Stimulated activated CD4-positive, alpha-beta T cell treated with anti-CD3 and anti-CD28 coated beads, Interleukin-4, amount 100 ng/mL, for 24 hours (primary cell): ENCODE data around the gene NKX2-8.

ENCODE experiments used
- DNase-seq: peaks from one replicate; pipeline ENCODE4 v3.0.0-alpha.2; 2020

NKX2-8 gene

DNA sequence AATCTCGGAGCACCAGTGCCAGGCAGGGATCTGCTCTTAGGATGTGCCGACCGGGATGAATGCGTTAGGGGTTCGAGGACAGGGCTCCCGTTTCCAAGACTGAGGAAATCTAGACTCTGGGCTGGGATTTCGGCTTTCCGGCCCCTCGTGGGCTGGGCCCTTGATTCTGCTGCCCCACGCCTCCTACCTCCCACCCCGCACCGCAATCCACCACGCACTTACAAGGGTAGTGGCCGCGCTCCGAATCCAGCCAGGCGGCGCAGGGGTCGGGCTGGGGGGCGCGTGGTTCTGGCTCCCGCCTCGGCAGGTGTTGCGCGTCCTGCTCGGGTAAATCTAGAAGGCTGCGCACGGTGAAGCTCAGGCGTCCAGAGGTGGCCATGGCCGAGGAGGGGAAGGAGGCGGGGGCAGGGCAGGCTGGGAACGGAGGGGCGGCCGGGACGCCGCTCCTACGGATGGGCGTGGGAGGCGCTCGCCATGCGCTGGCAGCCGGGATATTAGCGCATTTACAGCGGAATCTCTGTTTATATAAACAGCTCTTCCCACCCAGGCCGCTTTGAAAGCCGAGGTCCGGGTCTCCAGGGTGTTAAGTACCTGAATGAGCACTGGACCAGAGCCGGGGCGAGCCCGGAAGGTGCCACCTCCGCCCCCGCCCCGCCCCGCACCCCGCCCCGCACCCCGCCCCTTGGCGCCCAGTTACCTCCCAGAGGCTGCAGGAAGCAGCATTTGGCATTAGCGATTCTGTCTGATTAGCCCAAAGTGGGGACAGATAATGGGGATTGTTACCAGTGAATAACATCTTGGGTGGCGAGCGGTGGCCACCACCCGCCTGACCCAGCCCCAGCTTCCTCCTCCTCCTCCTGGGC is at the start of gene NKX2-8:
TSS of gene NKX2-8 (minus strand) at position 604 of the 863 bp plus-strand sequence. CDS start at position 379, 225 bp downstream.
- DNase-seq: no peak

DNA sequence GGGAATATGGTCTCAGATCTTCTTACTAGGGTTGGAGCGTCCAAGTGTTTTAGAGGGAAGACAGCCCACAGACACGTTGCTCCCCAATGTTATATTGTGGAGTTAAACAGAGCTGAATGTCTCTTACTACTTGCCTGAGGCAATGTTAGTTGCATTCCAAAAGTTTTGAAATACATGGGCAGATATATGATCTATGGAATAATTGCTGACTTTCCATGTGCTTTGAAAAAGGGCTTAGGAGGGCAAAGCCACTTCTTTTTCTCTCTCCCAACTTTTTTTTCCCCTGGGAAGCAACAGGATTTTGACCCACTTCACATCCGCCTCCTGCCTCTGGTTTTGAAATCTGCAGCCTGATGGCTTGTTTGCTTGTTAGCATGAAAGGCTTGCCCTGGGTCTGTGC is 45.6 kb upstream of the NKX2-8 start:
- no peak for DNase-seq

DNA sequence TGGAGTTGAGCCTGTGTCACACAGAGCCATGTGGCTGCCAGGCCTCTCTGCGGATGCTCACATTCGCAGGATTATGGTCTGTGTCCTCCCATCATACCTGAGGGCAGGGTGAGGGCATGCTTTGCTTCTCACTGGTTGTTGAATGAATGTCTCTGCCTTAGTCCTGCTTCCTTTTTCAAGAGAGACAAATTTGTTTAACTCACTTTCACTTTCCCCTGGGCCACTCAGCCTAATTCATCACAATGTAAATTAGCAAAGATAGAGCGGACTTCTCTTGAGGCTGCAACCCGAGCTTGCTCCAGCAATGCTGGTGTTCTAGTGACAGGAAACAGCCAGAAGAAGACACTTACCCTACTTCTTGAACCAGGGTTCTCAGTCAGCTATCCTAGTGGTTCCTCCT is 43.7 kb upstream of the NKX2-8 start:
- no peak for DNase-seq

DNA sequence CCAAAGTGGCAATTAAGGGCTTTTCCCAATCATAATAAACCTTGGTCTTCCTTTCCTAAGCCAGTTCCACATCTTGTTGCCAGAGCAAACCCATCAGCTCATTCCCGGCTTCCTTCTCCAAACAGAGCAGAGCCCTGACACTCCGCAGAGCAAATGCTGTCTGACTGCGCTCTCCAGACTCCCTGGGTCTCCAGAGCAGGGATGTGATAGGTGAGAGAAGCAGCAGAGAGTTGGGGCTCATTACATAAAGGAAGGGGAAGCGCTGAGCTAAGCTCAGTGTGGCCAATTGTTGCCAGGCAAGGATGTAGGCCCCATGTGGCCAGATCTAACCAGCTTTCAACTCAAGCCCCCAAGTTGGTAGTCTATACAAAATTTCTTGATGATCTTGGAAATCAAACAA is 43.0 kb upstream of the NKX2-8 start:
- no peak for DNase-seq

DNA sequence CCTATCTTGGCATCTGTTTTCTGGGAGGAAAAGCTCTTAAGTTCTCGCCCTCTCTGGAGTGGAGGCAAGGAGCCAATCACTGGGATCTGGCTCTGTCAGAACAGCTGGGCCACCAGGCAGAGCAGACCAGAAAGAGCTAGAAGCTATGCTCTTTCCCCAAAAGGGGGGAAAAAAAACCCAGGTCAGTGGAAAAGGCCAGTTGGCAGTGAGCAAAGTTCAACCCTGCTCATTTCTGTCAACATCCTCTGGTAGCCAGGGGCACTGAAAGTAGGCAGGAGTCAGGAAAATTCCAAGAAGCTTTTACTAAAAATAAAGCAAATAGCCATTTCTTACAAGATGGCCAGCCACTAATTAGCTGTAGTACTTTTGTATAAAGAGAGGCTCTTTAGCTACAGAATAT is 42.6 kb upstream of the NKX2-8 start:
- DNase-seq: no peak

DNA sequence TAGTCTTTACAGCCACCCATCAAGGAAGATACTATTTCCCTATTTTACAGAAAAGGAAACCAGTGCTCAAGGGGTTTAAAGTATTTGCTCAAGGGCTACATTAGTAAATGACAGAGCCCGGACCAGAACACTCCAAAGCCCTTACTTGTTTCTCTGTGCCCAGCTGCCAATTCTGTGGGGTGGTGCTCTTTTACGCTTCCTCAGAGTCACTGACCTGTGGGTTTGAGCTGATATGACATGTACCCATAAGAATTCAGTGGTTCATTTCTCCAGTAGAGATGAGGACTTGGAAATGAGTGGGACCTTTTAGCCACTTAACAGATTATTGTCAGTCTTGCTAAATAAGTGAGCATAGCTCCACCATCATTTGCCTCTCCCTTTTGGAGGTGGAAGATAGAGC is 37.4 kb upstream of the NKX2-8 start:
- DNase-seq: no peak

DNA sequence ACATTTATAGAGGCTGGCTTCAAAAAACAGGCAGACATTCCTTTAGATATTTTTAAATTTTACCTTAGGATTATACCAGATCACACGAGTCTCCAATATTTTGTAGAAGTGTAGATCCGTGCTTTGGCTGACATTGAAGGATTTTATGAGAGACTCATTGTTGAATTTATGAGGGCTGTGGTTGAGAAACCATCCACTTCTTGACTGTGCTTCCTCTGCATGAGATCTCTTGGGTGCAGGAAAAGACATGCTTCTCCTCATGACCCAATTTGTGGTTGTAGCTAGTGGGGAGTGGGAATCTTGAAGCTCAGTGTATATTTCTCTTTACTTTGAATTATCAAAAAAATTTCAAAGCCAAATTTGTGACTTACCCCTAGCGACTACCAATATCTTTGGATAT is 36.7 kb upstream of the NKX2-8 start:
- no peak for DNase-seq

DNA sequence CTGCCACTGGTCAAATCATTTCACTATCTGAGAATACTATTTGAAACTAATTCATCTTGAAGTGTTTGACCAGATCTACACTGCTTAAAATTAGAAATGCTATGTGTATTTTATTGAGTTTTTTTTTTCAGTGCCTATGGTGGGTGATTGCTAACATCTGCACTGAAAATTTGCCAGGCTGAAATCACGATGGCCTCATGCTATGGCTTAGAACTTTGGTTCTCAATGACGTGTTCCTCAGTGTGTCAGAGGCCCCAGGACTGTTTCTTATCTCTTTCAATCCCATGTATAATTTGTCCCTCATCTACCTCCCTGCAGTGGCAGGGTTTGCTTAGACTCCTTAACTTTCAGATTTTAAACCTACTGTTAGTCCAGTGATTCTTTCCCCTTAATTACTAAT is 36.2 kb upstream of the NKX2-8 start:
- no peak for DNase-seq

DNA sequence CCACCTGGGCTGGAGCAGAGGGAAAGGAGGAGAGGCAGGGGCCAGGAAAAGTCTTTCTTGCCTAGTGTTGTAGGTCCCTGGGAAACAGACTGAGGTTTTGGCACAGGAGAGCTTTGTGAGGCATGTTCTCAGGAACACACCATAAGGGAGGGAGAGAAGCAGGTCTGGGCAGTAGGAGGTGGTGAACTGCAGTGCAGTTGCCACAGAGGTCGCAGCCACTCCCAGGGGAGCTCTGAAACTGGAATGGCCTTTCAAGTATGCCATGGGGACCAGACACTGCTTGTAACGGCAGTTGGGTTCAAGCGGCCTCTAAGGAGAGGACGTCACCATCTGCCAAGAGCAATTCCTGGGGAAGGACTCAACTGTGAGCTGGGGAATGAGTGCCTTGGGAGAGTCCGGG is 35.4 kb upstream of the NKX2-8 start:
- DNase-seq: no peak

DNA sequence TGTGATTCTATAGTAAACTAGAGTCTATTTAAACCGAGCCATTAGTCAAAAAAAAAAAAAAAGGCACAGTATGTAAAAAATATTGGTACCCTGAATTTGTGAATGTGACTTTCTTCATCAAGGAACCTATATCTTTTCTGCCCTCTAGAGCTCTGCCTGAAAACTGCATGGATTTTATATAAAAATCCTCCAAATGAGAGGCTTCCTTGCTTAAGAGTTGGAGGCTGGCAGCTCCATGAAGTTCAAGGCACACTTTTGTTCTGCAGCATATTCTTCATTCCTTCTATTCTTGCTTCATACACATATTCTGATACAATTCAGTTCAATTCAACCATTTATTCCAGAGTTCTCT is 23.1 kb upstream of the NKX2-8 start:
- no peak for DNase-seq

DNA sequence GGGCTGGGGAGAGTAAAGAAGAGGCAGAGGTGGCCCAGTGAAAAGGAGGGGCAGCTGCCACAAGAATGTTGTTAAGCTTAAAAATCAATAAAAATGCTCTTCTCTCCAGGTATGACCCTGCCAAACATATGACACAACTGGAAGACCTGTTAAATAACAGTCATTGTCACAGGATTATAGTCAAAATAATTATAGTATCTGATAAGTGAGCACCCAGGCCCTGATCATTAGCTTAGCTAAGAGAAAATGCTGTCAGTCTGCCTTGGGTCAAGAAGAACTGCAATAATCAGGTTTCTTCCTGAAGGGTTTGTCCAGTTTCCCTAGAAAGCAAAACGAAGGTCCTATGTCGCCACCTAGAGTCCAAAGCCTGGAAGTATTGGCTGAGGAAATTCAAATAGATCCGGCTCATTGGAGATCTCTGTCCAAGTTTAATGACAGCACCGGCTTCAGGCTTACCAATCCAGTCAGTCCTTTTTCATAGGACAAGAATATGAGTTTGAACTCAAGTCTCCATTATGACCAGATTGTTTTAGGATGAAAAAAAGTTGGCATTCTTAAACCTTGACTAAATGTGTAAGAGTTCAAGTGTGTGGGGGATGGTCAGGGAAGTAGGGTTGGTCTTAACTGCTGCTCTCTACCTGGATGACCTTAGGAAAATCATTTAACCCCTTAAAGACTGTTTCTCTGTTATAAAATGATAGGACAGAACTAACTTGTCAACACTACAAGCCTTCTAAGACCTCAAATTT is 22.5 kb upstream of the NKX2-8 start:
- DNase-seq: peak; percentile 46

DNA sequence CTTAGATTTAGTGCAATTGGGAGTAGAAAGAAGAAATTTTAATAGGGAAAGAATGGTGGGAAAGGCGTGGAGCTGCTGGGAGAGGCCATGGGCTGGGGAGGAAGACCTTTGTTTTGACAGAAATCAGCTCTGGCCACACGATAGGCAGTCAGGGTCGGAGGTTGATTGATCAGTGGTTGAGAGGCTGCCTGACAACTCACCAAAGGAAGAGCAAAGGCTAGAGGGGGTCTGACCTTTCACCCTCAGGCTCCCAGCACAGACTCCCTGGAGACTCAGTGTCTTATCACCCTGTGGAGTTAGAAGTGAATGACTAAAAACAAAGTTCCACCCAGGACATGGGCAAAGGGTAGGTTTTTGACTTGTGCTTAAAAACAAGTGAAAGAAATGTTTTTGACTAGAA is 18.0 kb upstream of the NKX2-8 start:
- no peak for DNase-seq

DNA sequence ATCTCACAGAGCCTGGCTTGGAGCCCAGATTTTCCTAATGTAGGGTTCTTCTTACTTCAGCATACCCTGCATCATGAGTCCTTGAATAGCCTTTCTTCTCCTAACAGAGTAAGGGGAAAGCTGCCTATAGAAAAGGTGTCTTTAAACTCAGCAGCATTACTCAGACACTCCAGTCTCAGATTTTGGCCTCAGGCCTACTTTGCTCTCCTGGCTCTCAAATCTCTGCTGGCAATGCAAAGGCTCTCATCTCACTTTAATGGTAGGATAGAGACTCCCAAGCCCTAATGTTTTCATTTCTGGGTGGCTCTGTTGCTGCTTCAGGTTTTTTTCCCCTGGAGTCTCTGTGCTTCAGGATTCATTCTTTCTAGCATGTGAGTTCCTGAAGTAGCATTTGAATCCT is 9.1 kb upstream of the NKX2-8 start:
- DNase-seq: no peak

DNA sequence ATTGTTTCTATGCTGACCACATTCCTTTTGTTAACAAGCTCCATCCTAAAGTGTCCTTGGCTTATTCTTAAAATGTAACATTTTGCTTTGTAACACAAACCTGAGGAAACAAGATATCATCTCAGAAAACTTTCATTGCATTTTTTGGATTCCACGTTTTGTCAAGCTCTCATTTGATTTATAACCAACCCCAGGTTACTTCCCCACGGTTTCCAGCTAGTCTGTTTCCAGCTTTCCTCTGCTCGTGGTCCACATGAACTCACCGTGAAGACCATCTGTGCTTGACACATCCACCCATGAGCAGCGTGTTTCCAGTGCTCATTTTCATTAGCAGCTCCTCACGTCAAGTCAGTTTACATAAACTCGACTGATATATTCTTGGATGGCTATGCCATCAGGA is 6.4 kb upstream of the NKX2-8 start:
- no peak for DNase-seq

DNA sequence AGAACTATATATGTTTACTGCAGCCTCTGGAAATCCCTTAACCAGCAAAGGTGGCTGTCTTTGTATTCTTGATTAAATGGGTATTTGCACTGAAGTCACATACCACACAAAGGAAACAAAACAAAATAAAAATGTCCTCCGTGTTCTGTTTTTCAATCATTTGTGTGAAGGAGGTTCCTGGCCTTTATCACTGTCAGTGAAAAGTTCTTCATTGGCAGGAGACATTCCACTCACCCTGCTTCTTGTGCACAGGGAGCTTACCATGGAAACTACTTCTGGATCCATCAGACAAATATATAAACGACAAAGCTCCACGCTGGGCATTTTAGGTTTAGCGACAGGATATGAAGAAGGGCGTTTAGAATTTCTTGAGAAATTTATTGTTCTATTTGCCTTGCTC is 5.7 kb upstream of the NKX2-8 start:
- no peak for DNase-seq

DNA sequence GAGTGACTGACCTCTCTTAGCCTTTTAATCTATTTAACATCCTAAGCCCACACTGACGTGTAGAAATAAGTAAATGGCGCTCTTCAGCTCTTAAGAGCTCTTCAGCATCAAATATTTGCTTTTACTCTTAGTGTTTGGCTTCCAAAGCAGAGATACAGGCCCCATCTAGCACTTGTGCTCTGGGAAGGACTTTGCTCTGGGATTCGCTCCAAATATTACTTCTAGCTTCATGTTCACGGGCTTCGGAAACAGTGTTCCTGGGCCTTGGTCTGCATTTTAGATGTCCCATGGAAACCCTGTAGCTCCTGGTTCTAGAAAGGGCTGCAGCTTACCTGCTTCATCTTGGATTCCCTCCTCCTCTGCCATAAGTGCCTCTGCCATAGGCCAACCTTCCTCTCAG is 2.7 kb upstream of the NKX2-8 start:
- no peak for DNase-seq

DNA sequence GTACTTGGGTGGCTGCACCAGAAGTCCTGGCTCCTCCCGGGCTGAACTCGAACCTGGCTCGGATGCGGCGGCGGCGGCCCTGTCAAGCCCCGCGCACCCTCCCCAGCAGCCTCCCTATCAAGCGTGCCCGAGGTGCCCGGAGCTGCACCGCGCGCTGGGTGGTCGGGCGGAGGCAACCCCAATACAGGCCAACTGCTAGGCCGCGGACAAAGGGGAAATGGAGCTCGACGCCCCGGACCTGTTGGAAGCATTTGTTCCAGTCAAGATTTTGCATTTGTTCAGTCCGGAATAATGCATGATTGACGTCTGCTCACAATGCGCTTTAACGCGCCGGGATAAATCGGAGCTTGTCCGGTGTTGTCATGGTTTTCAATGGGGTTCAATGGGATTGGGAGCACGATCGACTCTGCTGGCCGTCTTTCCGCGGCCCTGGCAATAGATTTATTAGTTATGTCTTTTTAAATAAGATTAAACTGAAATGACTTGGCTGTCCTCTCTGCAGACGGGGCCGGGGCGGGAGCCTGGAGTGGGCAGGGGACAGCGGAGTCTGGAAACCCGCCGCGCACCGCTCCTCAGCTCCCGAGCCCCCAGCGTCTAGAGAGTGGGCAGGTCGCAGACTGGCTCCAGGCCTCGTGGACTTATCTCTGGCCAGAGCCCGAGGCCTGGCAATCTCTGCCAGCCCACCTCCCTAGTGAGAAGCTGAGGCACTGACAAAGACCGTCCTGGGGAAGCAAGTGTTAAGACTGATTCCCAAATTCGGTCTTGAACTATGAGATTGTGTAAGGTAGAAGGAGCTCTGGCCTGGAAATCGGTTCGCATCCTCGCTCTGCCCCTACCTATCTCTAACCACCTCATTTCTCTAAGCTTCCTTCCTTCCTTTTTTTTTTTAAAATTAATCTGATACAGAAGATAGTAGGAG is 1.7 kb upstream of the NKX2-8 start:
- DNase-seq: no peak

DNA sequence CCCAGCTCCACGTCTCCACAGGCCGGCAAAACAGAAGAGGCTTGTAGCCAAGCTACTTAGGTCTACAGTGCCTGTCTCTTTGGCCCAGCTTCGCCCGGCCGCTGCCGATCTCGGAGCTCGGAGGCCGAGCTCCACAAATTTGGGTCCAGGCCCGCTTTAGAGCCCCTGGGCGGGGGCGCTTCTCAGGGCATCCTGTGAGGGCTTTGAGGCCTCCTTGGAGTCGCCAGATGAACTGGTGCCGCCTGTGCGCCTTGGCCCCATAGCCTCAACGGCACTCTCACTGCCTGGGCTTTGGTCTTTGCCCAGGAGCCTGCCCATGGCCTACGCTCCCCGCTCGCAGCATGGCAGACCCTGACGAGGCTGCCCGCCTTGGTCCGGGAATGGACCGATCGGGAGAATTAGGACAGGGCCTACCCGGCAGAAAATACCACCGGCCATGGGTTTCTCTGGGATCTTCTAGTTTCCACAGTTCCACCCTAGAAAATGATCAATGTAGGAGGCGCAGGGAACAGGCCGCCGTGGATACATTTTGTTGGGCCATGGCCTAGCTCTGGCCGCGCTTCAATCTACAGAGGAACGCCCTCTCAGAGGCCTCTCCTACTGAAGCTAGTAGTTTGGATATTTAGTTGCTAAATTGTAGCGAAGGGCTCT is 953 bp upstream of the NKX2-8 start:
- no peak for DNase-seq

DNA sequence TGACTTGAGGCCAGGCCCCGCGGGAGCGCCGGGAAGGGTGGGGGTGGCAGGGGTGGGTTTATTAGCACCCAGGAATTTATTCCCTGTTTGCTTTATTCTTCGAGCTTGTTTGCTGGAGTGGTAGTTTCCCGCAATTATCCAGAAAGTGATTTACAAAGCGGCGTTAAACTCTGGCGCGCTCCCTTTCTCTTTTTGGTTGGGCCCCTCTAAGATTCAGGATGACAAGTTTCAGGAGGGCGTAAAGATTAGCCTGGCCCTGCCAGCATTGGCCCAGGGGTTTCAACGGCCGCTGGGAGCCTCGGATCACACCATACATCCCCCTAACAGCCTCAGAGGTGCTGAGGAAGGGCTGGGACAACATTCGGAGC is 444 bp upstream of the NKX2-8 start:
- DNase-seq: no peak

DNA sequence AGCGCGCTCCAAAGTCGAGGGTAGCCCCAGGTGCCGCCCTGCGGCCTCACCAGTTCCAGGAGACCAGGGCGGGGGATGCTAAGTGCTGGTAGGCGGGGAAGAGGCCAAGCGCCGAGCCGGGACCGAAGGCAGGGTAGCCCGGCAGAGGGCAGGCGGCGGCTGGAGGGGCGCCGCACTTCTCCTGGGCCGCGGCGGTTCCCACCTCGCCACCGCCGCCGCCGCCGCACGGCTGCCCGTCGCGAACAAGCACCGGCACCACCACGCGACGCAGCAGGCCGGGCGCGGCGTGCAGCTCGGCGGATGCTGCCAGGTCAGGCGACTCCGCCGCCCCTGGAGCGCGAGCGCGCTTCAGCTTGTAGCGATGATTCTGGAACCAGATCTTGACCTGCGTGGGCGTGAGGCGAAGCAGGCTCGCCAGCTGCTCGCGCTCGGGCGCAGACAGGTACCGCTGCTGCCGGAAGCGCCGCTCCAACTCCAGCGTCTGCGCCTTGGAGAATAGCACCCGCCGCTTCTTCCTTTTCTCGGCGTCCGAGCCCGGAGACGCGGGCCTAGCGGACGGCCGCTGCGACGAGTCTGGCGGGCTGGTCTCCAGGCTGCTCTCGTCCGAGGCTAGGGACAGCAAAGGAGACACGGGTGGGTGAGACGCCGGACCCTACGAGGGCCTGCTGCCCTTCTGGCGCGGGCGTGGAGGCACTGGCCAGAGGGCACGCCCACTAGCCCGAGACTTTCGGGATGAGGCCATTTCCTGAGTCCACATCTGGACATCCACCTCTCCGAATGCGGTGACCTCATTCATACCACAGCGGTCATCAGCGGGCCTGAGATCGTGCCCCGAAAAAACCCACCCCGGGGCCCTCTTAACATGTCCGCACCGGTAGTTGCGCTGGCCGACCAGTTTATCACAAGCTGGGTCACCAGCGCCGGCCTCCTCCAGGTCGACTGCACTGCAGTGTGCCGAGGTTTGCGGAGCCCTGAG is 1.3 kb downstream of the NKX2-8 start:
- DNase-seq: no peak

DNA sequence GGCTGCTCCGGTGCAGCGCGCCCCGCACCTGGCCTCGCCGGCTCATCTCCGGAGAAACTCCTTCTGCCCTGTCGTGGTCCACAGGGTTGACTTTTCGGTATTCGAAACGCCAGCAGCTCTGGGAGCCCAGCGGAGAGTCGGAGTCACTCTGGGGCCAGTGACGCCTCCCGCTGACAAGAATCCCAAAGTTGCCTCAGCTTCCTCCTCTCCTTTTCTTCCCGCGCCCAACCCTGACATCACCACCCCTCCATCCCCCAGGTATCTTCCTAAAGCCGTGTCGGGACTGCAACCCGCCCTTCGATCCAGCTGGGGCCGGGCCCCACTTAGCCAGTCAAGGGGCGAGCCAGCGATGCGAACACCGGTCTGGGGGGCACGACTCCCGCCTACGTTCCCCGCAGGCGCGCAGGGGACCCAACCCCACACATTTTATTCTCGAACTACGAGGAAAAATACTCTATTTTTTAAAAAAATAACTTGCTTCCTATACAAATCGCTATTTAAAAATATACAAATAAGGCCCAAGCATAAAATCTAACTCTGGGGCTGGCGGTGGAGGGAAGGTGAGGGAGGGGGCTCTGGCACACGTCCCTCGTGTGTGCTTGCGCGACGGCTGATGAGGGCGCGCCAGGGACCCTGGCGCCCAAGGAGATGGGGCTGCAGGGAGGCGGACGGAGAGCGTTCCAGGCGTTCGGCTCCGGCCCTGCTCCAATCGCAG is 2.1 kb downstream of the NKX2-8 start:
- no peak for DNase-seq
